NB4 (cell line): ENCODE measurements around the gene HOXC13.

Experiments
- MYC ChIP-seq: IDR thresholded peaks from 2 replicates; pipeline ENCODE4 v1.6.1; 2011; ENCODE audit warnings: low read depth, low read length
- POLR2A ChIP-seq: IDR thresholded peaks from 2 replicates; pipeline ENCODE4 v1.6.1; 2011; ENCODE audit warnings: mild to moderate bottlenecking; ENCODE audit not compliant: insufficient read length; ENCODE audit errors: extremely low read depth
- TF ChIP-seq, protein P1 (sequence below): IDR thresholded peaks from one replicate; pipeline ENCODE4 v1.5.1; 2012; ENCODE audit warnings: low read depth, low read length
- TF ChIP-seq, protein P2 (sequence below): IDR thresholded peaks from 2 replicates; pipeline ENCODE4 v1.6.1; 2011; ENCODE audit warnings: low read depth, low read length

DNA sequence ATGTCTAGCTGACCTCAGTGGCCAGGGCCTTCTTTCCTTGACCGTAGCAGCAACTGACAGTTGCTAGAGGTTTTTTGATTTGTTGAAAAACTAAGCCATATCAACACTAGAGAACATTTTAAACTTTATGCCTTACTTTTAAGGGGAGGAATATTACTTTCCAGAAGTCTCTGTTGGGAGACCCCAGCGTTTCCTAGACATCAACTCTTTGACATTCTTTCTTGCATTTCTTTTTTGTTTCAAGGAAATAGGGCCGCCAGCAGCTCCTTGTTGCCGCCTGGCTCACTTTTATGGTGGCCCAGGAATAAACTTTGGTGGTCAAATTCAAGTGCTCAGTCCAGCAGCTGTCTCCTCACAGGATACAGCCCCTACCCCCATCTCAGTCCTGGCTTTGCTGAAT is 31.8 kb downstream of the HOXC13 start:
- TF ChIP-seq, protein P1, sequence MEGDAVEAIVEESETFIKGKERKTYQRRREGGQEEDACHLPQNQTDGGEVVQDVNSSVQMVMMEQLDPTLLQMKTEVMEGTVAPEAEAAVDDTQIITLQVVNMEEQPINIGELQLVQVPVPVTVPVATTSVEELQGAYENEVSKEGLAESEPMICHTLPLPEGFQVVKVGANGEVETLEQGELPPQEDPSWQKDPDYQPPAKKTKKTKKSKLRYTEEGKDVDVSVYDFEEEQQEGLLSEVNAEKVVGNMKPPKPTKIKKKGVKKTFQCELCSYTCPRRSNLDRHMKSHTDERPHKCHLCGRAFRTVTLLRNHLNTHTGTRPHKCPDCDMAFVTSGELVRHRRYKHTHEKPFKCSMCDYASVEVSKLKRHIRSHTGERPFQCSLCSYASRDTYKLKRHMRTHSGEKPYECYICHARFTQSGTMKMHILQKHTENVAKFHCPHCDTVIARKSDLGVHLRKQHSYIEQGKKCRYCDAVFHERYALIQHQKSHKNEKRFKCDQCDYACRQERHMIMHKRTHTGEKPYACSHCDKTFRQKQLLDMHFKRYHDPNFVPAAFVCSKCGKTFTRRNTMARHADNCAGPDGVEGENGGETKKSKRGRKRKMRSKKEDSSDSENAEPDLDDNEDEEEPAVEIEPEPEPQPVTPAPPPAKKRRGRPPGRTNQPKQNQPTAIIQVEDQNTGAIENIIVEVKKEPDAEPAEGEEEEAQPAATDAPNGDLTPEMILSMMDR: no peak
- TF ChIP-seq POLR2A (no peak), MYC (no peak)
- TF ChIP-seq, protein P2, sequence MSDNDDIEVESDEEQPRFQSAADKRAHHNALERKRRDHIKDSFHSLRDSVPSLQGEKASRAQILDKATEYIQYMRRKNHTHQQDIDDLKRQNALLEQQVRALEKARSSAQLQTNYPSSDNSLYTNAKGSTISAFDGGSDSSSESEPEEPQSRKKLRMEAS: no peak
